GM18499 (cell line): ENCODE data around the gene SERPINA5.

Experiments
- ATAC-seq: cut with Tn5 transposase; IDR thresholded peaks from one replicate; pipeline ENCODE4 v1.9.1; 2021; ENCODE audit warnings: moderate number of reproducible peaks; ENCODE audit not compliant: insufficient read depth, unreplicated experiment

The SERPINA5 gene

DNA sequence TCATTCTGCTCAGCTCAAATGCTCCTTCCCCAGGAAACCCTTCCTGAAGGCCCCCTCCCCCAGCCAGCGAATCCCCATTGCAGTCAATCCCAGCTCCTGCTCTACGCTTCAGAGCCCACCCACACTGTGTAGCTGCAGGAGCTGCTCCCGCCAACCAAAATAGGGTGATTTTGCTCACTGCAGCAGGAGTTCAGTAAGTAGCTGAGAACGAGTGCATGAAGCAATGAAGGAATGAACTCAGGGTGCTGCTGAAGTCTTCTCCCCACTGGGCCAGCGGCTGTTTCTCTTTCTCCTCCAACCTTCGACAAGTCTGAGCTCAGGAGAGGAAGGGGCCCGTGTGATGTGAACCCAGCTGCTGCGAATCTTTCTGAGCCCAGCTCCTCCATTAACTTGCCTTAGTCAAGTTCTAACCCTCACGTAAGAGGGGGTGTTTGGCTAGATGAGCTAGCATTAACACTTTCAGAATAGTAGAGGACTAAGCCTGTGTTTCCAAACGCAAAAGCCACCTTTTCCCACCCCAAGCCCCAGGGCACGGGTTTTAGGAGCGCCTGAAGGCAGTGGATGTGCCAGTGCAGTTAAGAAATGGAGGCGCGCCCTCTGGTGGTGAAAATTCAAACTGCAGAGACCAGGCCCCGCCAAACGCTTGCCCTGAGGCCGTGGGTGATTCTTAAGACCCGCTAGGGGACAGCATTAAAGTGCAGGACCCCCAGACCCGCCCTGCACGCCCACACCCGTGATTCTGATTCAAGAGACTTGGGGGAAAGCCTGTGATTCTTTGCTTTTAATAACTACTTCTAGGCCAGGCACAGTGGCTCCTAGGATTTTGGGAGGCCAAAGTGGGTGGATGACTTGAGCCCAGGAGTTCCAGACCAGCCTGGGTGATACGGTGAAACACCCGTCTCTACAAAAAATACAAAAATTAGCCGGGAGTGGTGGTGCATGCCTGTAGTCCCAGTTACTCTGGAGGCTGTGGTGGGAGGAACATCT lies 31.9 kb upstream of the SERPINA5 start:
- no peak for ATAC-seq

DNA sequence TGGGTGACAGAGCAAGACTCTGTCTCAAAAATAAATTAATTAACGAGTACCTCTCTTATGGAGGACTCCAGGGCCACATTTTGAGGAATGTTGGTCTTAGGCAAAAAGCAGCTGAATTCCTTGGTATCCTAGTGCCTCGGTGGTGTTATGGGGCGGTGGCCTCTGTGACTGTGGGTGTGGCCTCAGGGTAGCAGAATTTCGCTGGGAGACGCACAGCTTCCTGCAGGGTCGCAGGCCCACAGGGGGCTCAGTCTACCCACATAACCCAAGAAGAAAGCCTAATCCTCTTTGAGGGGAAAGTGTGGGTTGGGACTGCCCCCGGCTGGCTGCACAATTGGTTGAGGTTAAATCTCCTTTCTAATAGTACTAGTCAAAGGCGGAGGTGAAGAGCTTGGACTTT lies 31.2 kb upstream of the SERPINA5 start:
- ATAC-seq, result no peak

DNA sequence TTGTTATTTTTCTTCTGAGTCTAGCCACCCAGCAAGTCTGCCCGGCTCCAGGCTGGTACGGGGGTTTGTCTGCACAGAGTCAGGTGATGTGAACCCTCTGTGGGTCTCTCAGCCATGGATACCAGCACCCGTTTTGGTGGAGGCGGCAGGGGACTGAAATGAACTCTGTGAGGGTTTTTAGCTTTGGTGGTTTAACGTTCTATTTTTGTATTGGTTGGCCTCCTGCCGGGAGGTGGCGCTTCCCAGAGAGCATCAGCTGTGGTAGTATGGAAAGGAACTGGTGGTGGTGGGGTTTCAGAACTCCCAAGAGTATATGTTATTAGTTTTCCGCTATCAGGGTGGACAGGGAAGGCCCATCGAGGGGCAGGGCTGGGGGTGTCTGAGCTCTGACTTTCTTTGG lies 25.2 kb upstream of the SERPINA5 start:
- no peak for ATAC-seq

DNA sequence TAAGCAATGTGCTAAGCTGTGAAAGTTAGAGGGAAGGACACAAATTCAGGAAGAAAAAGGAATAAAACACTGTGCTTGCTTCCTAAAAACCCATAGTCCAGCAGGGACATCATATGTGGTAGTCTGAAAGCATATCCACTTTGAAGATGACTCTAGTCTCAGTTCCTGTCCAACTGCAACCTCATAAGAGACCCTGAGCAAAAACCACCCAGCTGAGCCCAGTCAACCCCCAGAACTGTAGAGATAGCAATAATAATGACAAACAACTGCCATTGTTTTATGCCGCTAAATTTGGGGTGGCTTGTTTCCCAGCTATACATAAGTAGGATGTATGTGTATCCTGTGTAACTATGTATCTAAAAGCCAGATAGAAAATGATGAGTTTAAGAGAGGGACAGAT lies 23.9 kb upstream of the SERPINA5 start:
- no peak for ATAC-seq

DNA sequence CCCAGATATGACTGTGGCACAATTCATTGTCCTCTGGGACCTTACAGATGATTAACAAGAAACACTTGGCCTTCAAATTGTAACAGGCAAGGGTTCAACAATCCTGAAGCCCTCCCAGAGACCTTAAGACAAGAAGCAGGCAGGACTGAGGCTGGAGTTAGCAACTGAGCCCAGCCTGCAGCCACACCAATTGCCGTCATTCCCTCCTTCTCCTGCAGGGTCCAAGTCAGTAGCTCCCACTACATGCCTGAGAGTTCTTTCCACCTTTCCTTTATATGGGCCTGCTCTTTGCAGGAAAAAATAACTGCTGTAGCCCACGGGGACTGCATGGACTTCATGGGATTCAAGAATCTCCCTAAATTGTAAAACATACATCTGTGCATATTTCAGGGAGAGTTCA lies 22.4 kb upstream of the SERPINA5 start:
- ATAC-seq, result no peak

DNA sequence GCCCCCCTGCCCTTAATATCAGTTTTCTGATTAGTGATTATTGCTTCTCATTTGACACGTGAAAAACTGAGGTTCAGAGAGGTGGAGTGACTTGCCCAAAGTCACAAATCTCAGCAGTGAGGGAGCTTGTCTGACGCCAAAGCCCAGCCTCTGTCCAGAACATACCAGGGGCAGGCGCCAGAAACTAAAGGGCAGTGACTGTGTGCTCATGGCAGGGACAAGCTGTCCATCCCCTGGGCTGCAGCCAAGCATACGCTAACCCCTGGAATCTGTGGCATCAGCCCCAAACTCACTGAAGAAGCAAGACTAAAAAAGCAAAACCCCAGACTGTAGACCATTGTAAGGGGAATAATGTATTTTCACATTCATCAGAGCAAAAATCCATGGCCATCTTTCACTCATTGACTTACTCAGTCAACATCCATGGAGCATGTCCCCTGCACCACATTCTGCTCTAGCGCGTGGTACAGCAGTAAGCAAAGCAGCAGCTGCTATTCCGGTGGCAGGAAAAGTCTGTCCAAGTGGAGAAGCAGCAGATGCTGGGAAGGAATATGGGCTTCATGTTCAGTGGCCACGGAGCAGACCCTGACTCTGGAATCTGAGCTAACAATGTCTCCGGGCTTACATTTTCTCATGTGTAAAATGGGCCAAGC lies 21.5 kb upstream of the SERPINA5 start:
- ATAC-seq, result no peak

DNA sequence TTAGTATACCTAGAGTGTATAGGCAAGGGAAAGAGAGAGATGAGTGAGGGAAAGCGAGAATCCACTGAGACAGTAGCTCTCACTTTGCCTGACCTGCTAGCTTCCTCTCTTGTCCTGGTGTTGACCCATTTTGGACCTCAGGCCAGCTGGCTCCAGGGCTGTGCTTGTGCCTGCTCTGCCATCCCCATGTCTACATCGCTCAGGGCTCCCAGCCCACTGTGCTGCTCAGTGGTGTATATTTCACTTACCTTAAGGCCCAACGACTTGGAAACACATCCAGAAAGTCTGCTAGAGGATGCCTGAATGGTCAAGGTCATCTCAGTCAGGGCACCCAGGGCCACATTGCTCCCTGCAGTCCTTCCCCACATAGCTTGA lies 20.9 kb upstream of the SERPINA5 start:
- ATAC-seq, result no peak

DNA sequence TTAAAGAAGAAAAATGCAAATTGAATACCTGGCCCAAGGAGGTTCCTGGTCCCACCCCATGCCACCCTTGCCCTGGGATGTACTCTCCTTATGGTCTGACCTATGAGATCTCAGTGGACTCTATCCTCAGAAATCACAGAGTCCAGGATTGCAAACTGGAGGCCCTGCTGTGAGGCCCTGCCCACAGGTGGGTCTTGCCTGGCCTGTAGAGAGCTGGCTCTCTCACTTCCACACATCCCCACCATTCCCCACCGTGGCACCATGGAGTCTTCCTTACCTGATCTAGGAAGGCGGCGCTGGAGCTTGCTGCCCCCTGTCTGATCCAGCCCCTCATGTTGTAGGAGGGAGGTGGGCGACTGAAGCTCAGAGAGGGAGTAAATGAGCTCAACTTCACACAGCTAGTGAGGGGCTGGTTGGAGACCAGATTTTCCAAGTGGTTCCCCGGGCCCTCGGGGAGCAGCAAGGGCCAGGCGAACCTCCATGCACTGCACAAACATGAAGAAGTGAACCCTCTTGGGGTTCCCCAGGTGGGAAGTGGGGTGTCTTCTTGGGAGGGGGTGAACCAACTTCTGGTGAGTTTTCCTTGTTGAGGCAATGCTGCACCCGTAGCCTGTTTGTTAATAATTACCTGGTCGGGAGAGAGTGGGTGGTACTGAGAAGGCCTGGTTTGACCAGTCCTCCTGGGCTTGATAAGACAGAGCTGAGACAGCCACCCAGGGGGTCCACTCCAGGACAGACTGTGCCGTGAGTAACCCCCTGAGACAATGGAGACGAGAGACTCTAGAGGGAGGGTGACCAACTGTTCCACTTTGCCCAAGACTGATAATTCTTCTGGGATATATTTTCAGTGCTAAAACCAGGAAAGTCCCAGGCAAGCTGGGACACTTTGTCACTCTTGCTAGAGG lies 20.2 kb upstream of the SERPINA5 start, which contains the start of gene SERPINA4:
Gene SERPINA4, plus strand, starts transcription at position 692 of the 905 bp plus-strand sequence. CDS start 2,041 bp downstream, outside the sequence.
- no peak for ATAC-seq

DNA sequence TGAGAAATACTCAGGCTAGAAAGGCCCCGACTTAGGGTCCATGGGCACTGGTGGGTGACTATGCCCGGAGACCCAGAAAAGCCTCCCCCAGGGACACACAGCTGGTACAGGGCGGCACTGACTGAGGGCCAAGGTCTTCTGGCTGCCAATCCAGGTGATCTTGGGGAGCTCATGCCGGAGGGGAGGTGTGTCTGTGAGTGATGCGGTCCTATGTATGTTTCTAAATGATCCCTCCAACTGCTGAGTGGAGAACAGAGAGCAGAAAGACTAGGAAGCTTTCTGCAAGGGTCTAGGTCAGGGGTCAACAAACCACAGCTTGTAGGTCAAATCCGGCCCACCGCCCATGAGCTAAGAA lies 19.6 kb upstream of the SERPINA5 start:
- ATAC-seq, result no peak

DNA sequence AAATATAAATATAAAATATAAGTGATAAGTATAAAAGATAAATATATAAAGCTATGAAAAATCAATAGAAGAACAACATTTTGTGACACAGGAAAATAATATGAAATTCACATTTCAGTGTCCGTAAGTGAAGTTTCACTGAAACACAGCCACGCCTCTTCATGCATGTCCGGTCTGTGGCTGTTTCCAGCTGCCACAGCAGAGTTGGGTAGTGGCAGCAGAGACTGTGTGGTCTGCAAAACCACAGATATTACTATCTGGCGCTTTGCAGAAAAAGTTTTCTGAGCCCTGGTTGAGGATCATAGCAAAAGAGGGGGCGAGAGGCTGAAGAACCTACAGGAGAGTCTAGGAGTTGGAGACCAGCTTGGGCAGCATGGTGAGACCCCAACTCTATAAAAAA lies 19.2 kb upstream of the SERPINA5 start:
- ATAC-seq, result no peak

DNA sequence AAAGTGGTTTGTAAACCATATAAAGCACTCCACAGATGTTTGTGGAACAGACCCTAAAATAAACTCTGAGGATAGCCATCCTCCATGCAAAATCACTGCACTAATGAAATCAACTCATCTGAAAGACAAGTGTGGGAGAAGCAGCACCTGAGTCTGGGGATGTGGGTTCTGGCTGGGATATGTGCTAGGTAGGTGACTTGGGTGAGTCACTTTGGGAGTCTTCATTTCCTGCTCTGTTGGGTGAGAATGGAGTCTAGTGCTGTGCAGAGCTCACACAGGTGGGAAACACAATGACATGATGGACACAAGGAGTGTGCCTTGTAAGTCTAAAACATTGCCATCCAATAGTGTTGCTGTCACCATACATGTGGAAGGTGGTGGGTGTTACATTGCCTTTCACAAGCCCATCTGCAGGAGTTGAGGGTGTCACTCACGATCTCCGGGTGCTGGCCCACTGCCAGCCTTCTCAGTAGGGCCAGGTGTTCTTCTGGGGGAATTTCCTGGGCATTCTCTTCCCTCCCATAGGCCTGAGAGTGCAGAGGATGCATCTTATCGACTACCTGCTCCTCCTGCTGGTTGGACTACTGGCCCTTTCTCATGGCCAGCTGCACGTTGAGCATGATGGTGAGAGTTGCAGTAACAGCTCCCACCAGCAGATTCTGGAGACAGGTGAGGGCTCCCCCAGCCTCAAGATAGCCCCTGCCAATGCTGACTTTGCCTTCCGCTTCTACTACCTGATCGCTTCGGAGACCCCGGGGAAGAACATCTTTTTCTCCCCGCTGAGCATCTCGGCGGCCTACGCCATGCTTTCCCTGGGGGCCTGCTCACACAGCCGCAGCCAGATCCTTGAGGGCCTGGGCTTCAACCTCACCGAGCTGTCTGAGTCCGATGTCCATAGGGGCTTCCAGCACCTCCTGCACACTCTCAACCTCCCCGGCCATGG lies 18.0 kb upstream of the SERPINA5 start:
- no peak for ATAC-seq

DNA sequence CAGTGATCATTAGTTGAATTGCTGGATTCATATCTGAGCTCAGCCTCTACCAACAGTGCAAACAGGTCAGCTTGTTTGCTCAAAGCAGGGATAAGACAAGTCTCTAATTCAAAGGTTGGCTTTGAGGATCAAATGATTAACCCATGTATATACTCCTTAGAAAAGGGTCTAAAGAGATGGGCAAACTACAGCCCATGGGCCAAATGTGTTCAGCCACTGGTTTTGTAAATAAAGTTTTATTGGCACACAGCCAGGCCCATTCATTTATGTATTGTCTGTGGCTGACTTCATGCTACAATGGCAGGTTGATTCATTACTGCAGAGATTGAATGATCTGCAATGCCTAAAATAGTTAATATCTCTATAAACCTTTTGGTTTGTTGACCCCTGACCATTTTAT lies 16.8 kb upstream of the SERPINA5 start:
- ATAC-seq, result no peak

DNA sequence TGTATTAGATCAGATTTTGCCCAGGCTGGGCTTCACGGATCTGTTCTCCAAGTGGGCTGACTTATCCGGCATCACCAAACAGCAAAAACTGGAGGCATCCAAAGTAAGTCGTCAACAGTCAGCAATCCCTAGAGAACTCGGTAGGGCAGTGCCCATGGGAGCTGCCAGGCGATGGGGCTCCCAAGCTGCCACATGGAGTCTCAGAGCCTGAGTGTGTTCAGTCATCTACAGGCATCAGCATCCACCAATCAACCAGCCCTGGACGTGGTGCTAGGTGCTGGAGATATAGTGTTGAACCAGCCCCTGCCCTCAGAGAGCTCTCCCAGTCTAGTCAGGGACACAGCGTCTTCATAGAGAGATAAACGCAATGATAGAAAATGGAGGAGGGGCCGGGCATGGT lies 13.0 kb upstream of the SERPINA5 start:
- ATAC-seq, result no peak

DNA sequence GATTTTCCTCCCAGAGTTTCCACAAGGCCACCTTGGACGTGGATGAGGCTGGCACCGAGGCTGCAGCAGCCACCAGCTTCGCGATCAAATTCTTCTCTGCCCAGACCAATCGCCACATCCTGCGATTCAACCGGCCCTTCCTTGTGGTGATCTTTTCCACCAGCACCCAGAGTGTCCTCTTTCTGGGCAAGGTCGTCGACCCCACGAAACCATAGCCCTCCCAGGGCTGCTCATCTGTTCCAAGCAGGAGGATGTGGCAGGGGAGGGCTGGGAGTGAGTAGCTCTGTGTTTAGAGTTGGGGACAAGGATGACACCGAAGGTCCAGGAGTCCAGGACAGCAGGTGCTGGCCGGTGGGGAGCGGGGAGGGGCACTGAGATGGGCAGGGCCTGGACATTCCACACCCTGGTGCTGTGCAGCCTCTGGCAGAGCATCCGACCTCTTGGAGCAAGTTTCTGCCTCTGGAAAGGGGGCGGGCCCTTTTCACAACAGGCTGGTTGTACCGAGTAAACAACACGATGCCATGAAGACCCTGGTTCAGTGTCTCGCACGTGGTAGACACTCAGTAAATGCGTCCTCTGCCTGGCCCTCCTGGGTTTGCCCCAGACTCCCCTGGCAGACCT lies 11.7 kb upstream of the SERPINA5 start:
- ATAC-seq, result no peak

DNA sequence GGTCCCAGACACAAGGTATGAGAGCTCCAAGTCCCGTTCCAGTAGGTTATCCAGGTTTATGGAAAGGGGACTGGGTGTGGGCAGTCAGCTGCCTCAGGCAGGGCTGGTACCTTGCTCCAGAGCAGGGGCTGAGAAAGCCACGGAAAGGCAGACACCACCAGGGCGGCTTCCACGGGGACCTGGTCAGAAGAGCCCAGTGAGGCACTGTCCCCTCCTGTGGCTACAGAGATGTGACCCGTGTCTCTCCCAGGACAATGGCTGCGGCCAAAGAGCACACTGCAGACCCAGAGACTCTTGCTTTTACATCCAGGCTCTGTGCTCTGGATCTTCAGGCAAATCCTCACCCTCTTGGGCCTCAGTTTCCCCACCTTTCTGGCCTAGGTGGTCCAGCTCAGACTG lies 11.2 kb upstream of the SERPINA5 start:
- no peak for ATAC-seq

DNA sequence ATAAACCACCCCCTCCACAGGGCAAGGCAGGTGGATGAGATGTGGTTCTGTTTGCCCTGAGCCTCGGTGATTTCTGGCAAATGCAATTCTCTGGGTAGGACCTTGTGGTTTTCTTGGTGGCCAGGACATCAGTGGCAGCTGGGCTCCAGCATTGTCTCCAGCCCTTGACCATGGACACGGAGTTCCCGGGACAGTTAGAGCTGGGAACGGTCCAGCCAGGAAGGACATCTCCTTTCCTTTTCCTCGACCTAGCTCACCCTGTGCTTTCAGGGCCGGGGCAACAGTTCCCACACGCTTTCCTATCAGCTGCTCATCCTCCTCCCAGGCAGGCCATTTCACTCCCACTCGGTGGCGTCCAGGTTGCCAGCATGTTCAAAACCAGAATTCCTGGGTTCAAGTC lies 10.8 kb upstream of the SERPINA5 start:
- ATAC-seq, result no peak

DNA sequence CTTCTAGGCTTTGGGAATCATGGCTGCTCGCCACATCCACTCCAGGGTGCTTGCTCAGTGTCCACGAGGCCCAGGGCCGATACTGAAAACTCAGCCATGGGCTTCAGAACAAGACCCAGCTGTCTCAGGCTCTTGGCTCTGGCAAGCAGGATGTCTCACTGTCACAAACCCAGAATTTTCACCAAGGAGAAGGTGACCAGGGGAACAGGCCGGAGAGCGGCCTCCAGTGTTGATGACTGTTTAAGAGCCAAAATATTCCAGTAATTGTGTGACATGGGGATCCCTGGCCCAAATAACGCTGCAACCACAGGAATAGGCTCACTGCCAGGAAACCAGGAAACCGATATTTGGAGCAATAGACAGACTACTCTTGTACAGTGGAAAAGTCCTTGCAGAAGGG lies 9.8 kb upstream of the SERPINA5 start:
- ATAC-seq, result no peak

DNA sequence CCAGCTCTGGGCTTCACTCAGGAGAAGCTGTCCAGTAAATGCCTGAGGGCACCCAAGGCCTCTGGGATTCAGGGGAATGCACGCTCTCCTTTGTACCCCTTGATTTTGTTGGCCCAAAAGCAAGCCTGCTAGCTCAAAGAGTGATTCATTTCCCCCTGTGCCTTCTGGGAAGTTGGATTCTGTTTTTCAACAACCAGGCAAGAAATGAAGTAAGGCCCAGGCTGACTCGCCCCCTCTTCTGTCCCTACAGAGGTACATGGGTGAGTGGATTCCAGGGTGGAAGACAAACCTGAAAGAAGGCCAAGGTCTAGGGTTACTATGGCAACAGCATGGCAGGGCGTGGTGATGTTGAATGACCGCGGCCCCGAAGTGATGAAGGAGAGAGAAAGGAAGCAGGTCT lies 9.3 kb upstream of the SERPINA5 start:
- no peak for ATAC-seq

DNA sequence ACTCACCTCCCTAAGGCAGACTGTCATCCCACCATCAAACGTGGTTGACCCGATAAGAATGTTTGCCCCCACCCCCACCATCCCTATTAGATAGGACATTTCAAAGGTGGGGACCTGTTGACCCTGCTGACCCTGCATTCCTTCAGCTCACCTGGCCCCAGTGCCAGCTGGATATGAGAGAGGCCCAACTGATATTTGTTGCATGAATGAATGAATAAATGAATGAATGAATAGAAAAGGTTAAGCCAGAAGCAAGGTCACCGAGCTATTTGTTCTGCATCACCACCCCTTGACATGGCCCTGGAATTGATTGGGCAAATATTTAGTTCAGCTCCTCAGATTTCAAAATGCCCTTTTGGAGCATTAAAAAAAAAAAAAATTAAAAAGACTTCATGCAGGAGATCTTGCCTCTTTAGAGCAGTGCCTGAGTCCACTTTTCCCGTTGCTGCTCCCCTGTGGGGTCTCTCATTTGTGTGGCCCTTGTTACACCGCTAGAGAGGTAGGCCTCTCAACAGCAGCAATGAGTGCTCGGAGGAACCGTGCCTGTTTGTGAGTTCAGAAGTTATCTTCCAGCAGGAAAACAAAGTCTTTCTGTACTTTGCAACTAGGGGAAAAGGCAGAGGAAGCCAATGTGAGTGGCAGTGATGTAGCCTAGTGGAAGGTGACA lies 8.5 kb upstream of the SERPINA5 start:
- no peak for ATAC-seq
